GM23338 (cell line): ENCODE results near the gene PSPC1.

ENCODE experiments used
- CREB1 ChIP-seq: fragments of 250-450 bp; sonication (Bioruptor Pico); IDR thresholded peaks from 2 replicates; pipeline ENCODE4 v1.5.0; 2020; ENCODE audit warnings: low read depth, mild to moderate bottlenecking, moderate library complexity
- CTCF ChIP-seq, 2 experiments: fragments of 200-600 bp in 1 of 2; sonication (generic) in 1 of 2; conservative IDR thresholded peaks; 2 replicates each; pipeline versions ENCODE4 v1.5.1 to v1.6.1; 2016 to 2017; ENCODE audit warnings: antibody characterized with exemption in 2 of 2, low read depth in 2 of 2, mild to moderate bottlenecking in 2 of 2, moderate library complexity in 1 of 2
- EZH2 ChIP-seq: fragments of 200-600 bp; sonication (generic); IDR thresholded peaks from one replicate; pipeline ENCODE4 v1.8.0; 2017; ENCODE audit warnings: antibody characterized with exemption, mild to moderate bottlenecking, low read depth; ENCODE audit not compliant: unreplicated experiment
- NANOG ChIP-seq: IDR thresholded peaks from 2 replicates; pipeline ENCODE4 v1.6.1; 2016; ENCODE audit warnings: antibody characterized with exemption, borderline replicate concordance

- TF ChIP-seq CTCF (conservative IDR thresholded peaks at IDR 0.05; ENCODE audit: low read depth in 2 of 2) (no peak), EZH2 (no peak), CREB1 (CRISPR knock-in tag) (no peak), NANOG (no peak)
Observed at GRCh38 chr13:19657872-19658591, 124.7 kb downstream of the PSPC1 start.
